ENCODE measurements around the gene SPRED1.

Gene SPRED1

GRCh38 chr15:38344351-38344750 is 91.7 kb downstream of the SPRED1 start:
- in situ Hi-C loops (cut with HindIII; ENCODE audit: low sequenced_read_pairs) = no loop called here

GRCh38 chr15:38349251-38349650 is 96.6 kb downstream of the SPRED1 start:
- in situ Hi-C loops (cut with HindIII; ENCODE audit: low sequenced_read_pairs) = no loop called here

DNA sequence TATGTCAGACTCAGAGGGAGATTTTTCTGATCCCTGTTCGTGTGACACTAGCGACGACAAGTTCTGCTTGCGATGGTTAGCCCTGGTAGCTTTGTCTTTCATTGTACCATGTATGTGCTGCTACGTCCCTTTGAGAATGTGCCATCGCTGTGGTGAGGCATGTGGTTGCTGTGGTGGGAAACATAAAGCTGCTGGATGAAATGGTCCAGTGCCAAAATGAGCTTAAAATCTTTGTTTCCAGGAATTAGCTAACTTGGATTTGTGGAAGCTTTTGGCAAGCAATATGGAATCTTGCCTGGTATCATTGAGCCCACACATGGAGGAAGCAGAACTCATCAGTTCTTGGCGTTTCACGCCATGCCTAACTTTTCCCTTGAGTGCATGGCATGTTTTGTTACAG is 98.8 kb downstream of the SPRED1 start:
- in situ Hi-C loops (cut with HindIII; ENCODE audit: low sequenced_read_pairs) = loop anchor here (25.0 kb wide), 1 partner anchor 339 kb away; no protein-coding TSS in a partner anchor

DNA sequence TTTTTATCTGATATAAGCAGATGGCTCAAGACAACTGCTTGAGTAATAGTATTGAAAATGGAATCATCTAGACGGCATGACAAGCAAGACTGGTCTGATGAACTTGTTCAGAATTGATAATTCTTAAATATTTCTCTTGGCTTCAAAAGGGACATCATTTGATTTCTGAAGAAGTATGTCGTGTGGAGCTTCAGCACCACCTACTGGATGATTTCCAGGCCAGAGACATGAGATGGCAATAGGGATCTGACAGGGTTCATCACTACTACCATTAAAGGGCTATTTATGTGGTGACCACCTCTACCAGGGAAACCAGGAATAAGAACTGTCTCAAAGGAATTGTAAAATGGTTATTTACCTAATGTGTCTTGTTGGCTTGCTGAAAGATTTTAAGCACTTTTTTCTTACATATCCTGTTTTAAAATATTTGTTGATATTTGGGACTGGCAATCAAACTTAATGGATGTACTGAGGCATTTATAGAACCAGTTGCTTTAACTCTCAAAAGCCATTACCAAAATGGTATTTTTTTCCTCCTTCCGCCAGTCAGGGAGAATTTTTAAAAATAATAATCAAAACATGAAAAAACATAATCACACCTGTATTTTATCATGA is 101.8 kb downstream of the SPRED1 start:
- in situ Hi-C loops (cut with HindIII; ENCODE audit: low sequenced_read_pairs) = loop anchor here (25.0 kb wide), 1 partner anchor 342 kb away; no protein-coding TSS in a partner anchor

- in situ Hi-C loops (cut with HindIII; ENCODE audit: low sequenced_read_pairs) = loop anchor here (25.0 kb wide), 1 partner anchor 350 kb away; no protein-coding TSS in a partner anchor
Measured at GRCh38 chr15:38362355-38362754, 109.7 kb downstream of the SPRED1 start.

DNA sequence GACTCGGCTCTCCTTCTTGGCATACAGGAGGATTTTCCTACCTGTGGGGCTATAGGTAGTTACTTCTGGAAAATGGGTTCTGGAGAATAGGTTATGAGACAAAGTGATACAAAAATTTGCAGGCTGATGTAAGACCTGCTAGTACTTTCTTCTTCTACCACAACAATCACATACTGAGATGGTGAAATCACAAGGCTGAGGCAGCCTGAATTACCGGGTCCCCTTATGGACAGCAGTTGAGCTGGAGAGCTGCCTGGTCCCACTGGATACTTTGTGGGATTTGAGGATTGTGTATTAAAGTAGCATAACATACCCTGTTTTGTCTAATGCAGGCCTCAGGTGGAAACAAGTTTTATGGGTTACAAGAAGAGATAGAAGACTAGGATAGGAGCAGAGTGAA is 114.8 kb downstream of the SPRED1 start:
- in situ Hi-C loops (cut with HindIII; ENCODE audit: low sequenced_read_pairs) = loop anchor here (25.0 kb wide), 1 partner anchor 355 kb away; no protein-coding TSS in a partner anchor

- in situ Hi-C loops (cut with HindIII; ENCODE audit: low sequenced_read_pairs) = loop anchor here (25.0 kb wide), 1 partner anchor 358 kb away; no protein-coding TSS in a partner anchor
Measured at GRCh38 chr15:38369936-38370478, 117.4 kb downstream of the SPRED1 start.

GRCh38 chr15:38373016-38373415 is 120.4 kb downstream of the SPRED1 start:
- in situ Hi-C loops (cut with HindIII; ENCODE audit: low sequenced_read_pairs) = loop anchor here (25.0 kb wide), 1 partner anchor 361 kb away; no protein-coding TSS in a partner anchor

DNA sequence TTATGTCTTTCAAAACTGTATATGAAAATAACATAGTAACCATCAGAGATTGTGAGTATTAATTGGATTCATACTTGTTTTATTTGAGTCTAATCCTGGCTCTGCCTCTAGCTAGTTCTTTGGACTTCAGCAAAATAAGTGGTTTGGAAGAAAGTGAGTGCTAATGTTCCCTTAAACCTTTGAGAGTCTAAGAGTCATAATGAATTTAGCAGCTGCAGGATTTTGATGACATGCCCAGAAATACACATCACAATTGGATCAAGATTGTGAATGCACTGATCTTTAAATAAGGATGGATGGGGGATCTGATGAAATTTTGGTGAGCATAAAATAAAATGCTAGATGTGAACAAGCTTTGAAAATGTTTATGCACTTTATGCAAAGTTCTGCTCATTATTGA is 121.4 kb downstream of the SPRED1 start:
- in situ Hi-C loops (cut with HindIII; ENCODE audit: low sequenced_read_pairs) = loop anchor here (25.0 kb wide), 1 partner anchor 362 kb away; no protein-coding TSS in a partner anchor

- in situ Hi-C loops (cut with HindIII; ENCODE audit: low sequenced_read_pairs) = loop anchor here (25.0 kb wide), 1 partner anchor 362 kb away; no protein-coding TSS in a partner anchor
Measured at GRCh38 chr15:38374556-38374955, 121.9 kb downstream of the SPRED1 start.

- in situ Hi-C loops (cut with HindIII; ENCODE audit: low sequenced_read_pairs) = no loop called here
Measured at GRCh38 chr15:38376081-38376480, 123.4 kb downstream of the SPRED1 start.

GRCh38 chr15:38377636-38378035 is 125.0 kb downstream of the SPRED1 start:
- in situ Hi-C loops (cut with HindIII; ENCODE audit: low sequenced_read_pairs) = no loop called here

DNA sequence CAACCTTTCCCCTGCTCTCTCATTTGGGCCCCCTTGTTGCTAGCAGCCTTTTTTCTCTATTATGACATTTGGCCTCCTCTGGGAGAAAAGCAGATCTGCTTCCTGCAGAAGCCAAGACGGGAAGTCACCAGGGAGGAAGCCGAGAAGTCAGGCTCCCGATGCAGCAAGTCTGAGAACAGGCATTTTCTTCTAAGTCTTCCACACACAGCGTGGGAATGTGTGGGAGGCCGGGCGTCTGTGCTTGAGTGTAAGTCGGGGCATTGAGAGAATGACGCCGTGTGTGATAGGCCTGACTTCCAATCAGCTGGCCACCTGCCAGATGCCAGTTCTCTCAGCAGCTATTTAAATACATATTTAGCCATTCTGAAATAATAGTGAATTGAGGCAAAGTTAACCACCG is 125.5 kb downstream of the SPRED1 start:
- in situ Hi-C loops (cut with HindIII; ENCODE audit: low sequenced_read_pairs) = no loop called here

GRCh38 chr15:38389924-38390542 is 137.4 kb downstream of the SPRED1 start:
- in situ Hi-C loops (cut with HindIII; ENCODE audit: low sequenced_read_pairs) = no loop called here

- in situ Hi-C loops (cut with HindIII; ENCODE audit: low sequenced_read_pairs) = no loop called here
Measured at GRCh38 chr15:38391191-38391590, 138.6 kb downstream of the SPRED1 start.

GRCh38 chr15:38398134-38398533 is 145.5 kb downstream of the SPRED1 start:
- in situ Hi-C loops (cut with HindIII; ENCODE audit: low sequenced_read_pairs) = no loop called here

DNA sequence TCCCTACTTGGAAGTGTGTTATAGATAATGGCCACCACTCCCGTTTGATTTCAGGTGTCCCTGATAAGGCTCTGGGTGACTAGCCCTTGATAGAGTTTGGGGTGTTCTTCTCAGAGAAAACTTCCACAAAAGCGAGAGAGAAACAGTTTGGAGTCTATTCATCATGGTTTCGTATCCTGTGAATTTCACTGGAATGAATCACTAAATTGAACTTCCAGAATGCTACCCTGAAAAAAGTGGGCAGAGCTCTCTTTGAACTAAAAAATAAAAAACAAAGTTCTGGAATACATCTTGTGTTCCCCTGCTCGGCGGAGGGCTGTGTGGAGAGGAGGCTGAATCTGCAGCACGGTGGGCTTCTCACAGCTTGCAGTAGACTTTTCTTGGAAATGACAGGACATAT is 148.5 kb downstream of the SPRED1 start:
- in situ Hi-C loops (cut with HindIII; ENCODE audit: low sequenced_read_pairs) = no loop called here

- in situ Hi-C loops (cut with HindIII; ENCODE audit: low sequenced_read_pairs) = no loop called here
Measured at GRCh38 chr15:38401701-38402100, 149.1 kb downstream of the SPRED1 start.

- in situ Hi-C loops (cut with HindIII; ENCODE audit: low sequenced_read_pairs) = no loop called here
Measured at GRCh38 chr15:38406436-38406835, 153.8 kb downstream of the SPRED1 start.
